Heart right ventricle (tissue), 16 donors: ENCODE results near the gene POLN. TPM values are rescaled to one million over a fixed set of nuclear protein-coding genes. Genes with fewer than 3 reads are reported as not detected.

Source experiments
- ATAC-seq, 8 donors: fragments of 200-7000 bp; cut with Tn5 transposase; one replicate each; pipeline ENCODE4 v1.9.1; 2020; ENCODE audit warnings: mild to moderate bottlenecking in 8 of 8, moderate library complexity in 8 of 8, moderate number of reproducible peaks in 1 of 8
- DNase-seq, 2 donors: peaks; one replicate each; pipeline ENCODE4 v3.0.0-alpha.2; 2020
- H3K27ac ChIP-seq, 10 donors: fragments of 200-600 bp; sonication (generic) in 2 of 10; one replicate each; pipeline versions ENCODE4 v1.5.0 to v1.8.0; 2020 to 2022; ENCODE audit warnings: mild to moderate bottlenecking in 3 of 10
- H3K27me3 ChIP-seq, 7 donors: fragments of 200-600 bp; one replicate each; pipeline ENCODE4 v1.8.0; 2021 to 2022; ENCODE audit warnings: mild to moderate bottlenecking in 2 of 7
- H3K36me3 ChIP-seq, 9 donors: fragments of 200-600 bp; sonication (generic) in 1 of 9; one replicate each; pipeline versions ENCODE4 v1.5.0 to v1.8.0; 2020 to 2022; ENCODE audit warnings: mild to moderate bottlenecking in 2 of 9
- H3K4me1 ChIP-seq, 9 donors: fragments of 200-600 bp; sonication (generic) in 1 of 9; one replicate each; pipeline versions ENCODE4 v1.5.0 to v1.8.0; 2020 to 2022; ENCODE audit warnings: mild to moderate bottlenecking in 4 of 9
- H3K4me3 ChIP-seq, 10 donors: fragments of 200-600 bp; sonication (generic) in 2 of 10; one replicate each; pipeline versions ENCODE4 v1.5.0 to v1.8.0; 2020 to 2022; ENCODE audit warnings: mild to moderate bottlenecking in 7 of 10, moderate library complexity in 2 of 10
- H3K9me3 ChIP-seq, 11 donors: fragments of 200-600 bp in 10 of 11; sonication (generic) in 2 of 11; one replicate each; pipeline versions ENCODE4 v1.5.0 to v1.8.0; 2013 to 2022; ENCODE audit warnings: mild to moderate bottlenecking in 2 of 11, control low read depth in 1 of 11, moderate library complexity in 1 of 11
- WGBS, 2 donors: extraction: QIAGEN DNeasy Blood & Tissue Kit; methylation state at CpG; one replicate each; pipeline ENCODE4 v1.1.7; 2013; ENCODE audit warnings: inconsistent platforms in 1 of 2; 5-methylcytosine and 5-hydroxymethylcytosine counted together
- intact Hi-C, 10 donors: fragments of 100-400 bp; cut with DNase I; formaldehyde crosslinking; loops; one replicate each; pipeline versions ENCODE4 v1.11.1 to v1.14.2; 2022
- polyA plus RNA-seq, 2 donors: library from polyadenylated mRNA; stranded (reverse); fragments of 200-250 nt; gene quantifications; one replicate each; pipeline ENCODE4 v1.2.3, GENCODE V29; 2013
- total RNA-seq, 10 donors: library from RNA; stranded (reverse); fragmentation: NEBNext Ultra II Directional in 3 of 10; extraction: Animal tissue kit (Norgen Biotek cat#: 25700) in 3 of 10; gene quantifications; one replicate each; pipeline versions ENCODE4 v1.2.1 to v1.2.4, GENCODE V29; 2021 to 2023
- TF ChIP-seq, protein P1 (sequence below), 9 donors: fragments of 200-600 bp; sonication (generic) in 2 of 9; IDR thresholded peaks; one replicate each; pipeline versions ENCODE4 v1.5.0 to v1.8.0; 2021 to 2022; ENCODE audit warnings: antibody characterized with exemption in 9 of 9, mild to moderate bottlenecking in 5 of 9, moderate library complexity in 1 of 9
- donor health status: Arrhythmogenic right ventricular cardiomyopathy.
- donor health status: ischemic (EF 13 %, LVEDD 7.1; RV severe dilation, severe dysfunction).
- donor health status: healthy with polysubstance abuse.
- donor health status: DM: no; HTN: yes; CAD: no.
- donor health status: DM: no; HTN: no; CAD: no.
- donor health status: ischemic (EF 25% LVEDD 6.9; RV normal size, moderate dysfunction).
- donor health status: ischemic (EF 25% LVEDD 5.7; RV mildly dilated, moderate dysfunction).
- donor health status: healthy.
- donor health status: DM: yes; HTN: yes; CAD: no.
- donor health status: Ischemic cardiomyopathy.
- donor health status: ischemic (EF 35%, LVEDD 5.7; RV mildly dilated, moderate dysfunction).
- donor health status: nonischemic (EF 11% LVEDD 7.7; RV severe dilation, severe dysfunction).
- donor health status: DM: yes; HTN: yes; CAD: no.
- donor health status: PGD.
- donor health status: ischemic (EF 29% LVEDD 5.4; RV normal size, mild dysfunction).
- donor health status: nonischemic (EF 23%, LVEDD 6.1; RV moderate dilation, normal function).

The POLN gene
- total and polyA plus RNA-seq, 12 donors: 0.97 to 3.1 (median 2.1) TPM

- no peak for ATAC-seq
- Histone ChIP-seq H3K4me1 (peaks cover 0 to 24% (median 0%) of the 10 kb centered on the region in 9 donors), H3K27me3 (no peaks in the 10 kb centered on the region), H3K36me3 (no peaks in the 10 kb centered on the region), H3K4me3 (no peak overlapping the region), H3K9me3 (no peaks in the 10 kb centered on the region), H3K27ac (no peak overlapping the region)
- intact Hi-C loops: no loop called here
- 73 to 76% methylated on average over 19 of the region's 19 CpGs for WGBS, 2 donors
- TF ChIP-seq, protein P1, sequence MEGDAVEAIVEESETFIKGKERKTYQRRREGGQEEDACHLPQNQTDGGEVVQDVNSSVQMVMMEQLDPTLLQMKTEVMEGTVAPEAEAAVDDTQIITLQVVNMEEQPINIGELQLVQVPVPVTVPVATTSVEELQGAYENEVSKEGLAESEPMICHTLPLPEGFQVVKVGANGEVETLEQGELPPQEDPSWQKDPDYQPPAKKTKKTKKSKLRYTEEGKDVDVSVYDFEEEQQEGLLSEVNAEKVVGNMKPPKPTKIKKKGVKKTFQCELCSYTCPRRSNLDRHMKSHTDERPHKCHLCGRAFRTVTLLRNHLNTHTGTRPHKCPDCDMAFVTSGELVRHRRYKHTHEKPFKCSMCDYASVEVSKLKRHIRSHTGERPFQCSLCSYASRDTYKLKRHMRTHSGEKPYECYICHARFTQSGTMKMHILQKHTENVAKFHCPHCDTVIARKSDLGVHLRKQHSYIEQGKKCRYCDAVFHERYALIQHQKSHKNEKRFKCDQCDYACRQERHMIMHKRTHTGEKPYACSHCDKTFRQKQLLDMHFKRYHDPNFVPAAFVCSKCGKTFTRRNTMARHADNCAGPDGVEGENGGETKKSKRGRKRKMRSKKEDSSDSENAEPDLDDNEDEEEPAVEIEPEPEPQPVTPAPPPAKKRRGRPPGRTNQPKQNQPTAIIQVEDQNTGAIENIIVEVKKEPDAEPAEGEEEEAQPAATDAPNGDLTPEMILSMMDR (IDR thresholded peaks at IDR 0.05): no peak
- DNase-seq: no peak
These were observed 45.1 kb upstream of the POLN start for GRCh38 chr4:2286904-2287593.

DNA sequence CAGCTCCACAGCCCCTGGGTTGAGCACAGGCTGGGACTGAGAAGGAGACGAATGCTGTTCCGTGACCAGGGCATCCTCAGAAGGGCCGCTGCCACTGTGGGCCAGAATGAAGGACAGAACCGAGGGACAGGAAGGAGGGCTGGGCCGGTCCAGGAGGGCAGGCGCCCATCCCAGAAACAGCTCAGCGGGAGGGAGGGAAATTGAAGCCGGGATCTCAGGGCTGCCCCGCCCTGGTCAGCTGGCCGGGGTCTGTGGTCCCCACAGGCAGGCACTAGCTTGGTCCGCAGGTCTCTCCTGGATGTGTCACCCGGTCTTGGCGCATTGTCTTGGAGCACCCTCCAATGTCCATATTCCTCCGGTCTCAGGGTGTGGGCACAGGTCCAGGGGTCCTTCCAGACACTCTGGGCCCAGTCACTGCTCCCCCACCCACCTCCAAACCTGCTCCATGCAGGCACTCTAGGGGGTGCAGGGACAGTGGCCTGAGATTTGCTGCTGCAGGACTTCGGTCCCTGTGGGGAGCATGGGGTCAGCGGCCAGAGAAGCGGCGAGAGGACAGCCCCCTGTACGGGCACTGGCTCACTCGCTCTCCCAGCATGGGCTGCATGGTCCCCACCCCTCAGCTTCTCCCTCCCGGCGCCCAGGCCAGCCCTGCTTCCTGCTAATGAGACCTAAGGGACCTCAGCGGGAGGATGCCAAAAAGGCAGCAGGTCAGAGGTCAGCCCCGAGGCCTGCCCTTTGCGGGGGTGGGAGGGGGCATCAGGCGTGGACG lies 43.9 kb upstream of the POLN start:
- H3K27me3 ChIP-seq: no peaks in the 10 kb centered on the region
- peak in 1 of 8 donors; percentile 22 for ATAC-seq
- H3K27ac ChIP-seq: no peak overlapping the region
- DNase-seq: no peak
- no peaks in the 10 kb centered on the region for H3K9me3 ChIP-seq
- 71 to 72% methylated on average over 27 of the region's 27 CpGs for whole genome bisulfite sequencing, 2 donors
- H3K4me3 ChIP-seq: no peak overlapping the region
- peaks cover 0 to 17% (median 0%) of the 10 kb centered on the region in 9 donors for H3K4me1 ChIP-seq
- intact Hi-C loops: no loop called here
- TF ChIP-seq, protein P1 (IDR thresholded peaks at IDR 0.05): no peak
- H3K36me3 ChIP-seq: no peaks in the 10 kb centered on the region

DNA sequence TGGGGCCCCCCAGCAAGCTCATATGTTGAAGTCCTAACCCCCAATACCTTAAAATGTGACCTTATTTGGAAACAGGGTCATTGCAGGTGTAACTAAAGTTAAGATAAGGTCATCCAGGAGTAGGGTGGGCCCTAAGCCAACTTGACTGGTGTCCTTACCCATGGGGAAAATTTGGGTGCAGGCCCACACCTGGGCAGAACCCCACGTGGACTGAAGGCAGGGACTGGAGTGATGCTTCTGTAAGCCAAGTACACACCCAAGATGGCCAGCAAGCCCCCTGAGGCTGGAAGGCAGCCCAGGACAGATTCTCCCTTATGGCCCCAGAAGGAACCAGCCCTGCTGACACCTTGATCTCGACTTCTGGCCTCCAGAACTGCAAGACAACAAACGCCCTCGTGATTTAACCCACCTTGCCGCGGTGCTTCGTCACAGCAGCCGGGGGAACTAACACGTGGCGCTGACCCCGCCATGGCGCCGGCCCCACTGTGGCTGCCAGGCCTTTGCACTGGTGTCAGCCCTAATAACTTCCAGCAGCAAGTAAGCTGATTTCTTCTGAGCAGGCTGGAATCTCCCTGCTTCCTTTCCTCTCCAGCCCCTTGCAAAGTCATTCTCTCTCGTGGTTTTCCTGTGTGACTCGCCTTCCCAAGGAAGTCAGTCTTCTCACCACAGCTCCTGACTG lies 43.2 kb upstream of the POLN start:
- no peak overlapping the region for H3K27ac ChIP-seq
- DNase-seq (no peak), ATAC-seq (no peak)
- peaks cover 0 to 11% (median 0%) of the 10 kb centered on the region in 9 donors for H3K4me1 ChIP-seq
- intact Hi-C loops: no loop called here
- 86 to 90% methylated on average over 15 of the region's 15 CpGs for WGBS, 2 donors
- no peak overlapping the region for H3K4me3 ChIP-seq
- H3K36me3 ChIP-seq: no peaks in the 10 kb centered on the region
- H3K9me3 ChIP-seq: no peaks in the 10 kb centered on the region
- H3K27me3 ChIP-seq: no peaks in the 10 kb centered on the region
- TF ChIP-seq, protein P1 (IDR thresholded peaks at IDR 0.05): no peak

GRCh38 chr4:2284161-2284933 lies 42.4 kb upstream of the POLN start:
- H3K36me3 ChIP-seq: no peaks in the 10 kb centered on the region
- 95% methylated on average over 23 of the region's 23 CpGs for WGBS, 2 donors
- ATAC-seq (no peak), DNase-seq (no peak)
- TF ChIP-seq, protein P1 (IDR thresholded peaks at IDR 0.05): no peak
- no peak overlapping the region for H3K27ac ChIP-seq
- no peaks in the 10 kb centered on the region for H3K27me3 ChIP-seq
- H3K9me3 ChIP-seq: no peaks in the 10 kb centered on the region
- H3K4me3 ChIP-seq: no peak overlapping the region
- peaks cover 0 to 11% (median 0%) of the 10 kb centered on the region in 9 donors for H3K4me1 ChIP-seq
- intact Hi-C loops: no loop called here
